OCI-LY7 (cell line): ENCODE measurements around the gene LEMD1.

Source experiments
- EZH2phosphoT487 ChIP-seq: fragments of 200-600 bp; sonication (generic); IDR thresholded peaks from 2 replicates; pipeline ENCODE4 v1.6.1; 2018; ENCODE audit warnings: low read depth, borderline replicate concordance, mild to moderate bottlenecking, mixed run types, antibody characterized with exemption, low read length, moderate library complexity, mixed read lengths
- TF ChIP-seq, protein P1 (sequence below): fragments of 200-600 bp; sonication (generic); conservative IDR thresholded peaks from 2 replicates; pipeline ENCODE4 v1.5.1; 2014; ENCODE audit warnings: mild to moderate bottlenecking, antibody characterized with exemption, low read length, moderate library complexity, mixed read lengths

DNA sequence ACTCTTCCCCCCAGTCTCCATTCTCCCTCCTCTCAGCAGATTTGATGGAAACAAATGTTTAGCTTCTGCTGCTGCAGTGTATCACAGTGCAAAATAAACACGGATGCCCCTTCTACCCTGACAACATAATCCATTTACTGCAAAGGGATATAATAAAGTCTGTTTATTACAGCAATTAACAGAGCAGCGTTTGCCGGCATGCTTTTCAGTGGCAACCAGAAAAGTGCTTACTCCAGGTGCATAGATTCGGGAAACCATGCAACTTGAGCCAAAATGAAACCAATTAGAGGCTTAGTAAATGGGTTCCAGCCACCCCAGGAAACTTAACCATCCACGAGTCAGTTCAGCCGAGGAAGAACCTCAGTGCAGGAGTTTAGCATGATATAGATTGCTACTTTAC, 12.9 kb upstream of the LEMD1 start:
- TF ChIP-seq, protein P1, sequence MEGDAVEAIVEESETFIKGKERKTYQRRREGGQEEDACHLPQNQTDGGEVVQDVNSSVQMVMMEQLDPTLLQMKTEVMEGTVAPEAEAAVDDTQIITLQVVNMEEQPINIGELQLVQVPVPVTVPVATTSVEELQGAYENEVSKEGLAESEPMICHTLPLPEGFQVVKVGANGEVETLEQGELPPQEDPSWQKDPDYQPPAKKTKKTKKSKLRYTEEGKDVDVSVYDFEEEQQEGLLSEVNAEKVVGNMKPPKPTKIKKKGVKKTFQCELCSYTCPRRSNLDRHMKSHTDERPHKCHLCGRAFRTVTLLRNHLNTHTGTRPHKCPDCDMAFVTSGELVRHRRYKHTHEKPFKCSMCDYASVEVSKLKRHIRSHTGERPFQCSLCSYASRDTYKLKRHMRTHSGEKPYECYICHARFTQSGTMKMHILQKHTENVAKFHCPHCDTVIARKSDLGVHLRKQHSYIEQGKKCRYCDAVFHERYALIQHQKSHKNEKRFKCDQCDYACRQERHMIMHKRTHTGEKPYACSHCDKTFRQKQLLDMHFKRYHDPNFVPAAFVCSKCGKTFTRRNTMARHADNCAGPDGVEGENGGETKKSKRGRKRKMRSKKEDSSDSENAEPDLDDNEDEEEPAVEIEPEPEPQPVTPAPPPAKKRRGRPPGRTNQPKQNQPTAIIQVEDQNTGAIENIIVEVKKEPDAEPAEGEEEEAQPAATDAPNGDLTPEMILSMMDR, result no peak
- TF ChIP-seq EZH2phosphoT487, result no peak
